HG03520 (cell line): Measurements from ENCODE around the gene ZBTB7B.
"Not testable (repeated sequence)": the region's sequence is repeated elsewhere in the genome, so short reads cannot be mapped to it uniquely, and the experiment has no call there.

ENCODE experiments used
- ATAC-seq: cut with Tn5 transposase; IDR thresholded peaks from one replicate; pipeline ENCODE4 v1.9.1; 2021; ENCODE audit warnings: mild to moderate bottlenecking, moderate library complexity; ENCODE audit not compliant: unreplicated experiment

Gene ZBTB7B

DNA sequence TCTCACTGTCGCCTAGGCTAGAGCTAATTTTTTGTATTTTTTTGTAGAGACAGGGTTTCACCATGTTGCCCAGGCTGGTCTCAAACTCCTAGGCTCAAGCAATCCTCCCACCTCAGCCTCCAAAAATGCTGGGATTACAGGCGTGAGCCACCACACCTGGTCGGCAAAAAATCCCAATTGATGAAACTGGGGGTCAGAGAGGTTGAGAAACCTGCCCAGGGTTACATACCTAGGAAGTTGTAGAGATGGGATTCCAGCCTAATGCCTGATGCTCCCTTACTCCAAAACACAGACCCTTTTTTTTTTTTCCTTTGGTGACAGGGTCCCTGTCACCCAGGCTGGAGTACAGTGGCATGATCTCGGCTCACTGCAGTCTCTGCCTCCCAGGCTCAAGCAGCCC is 15.9 kb upstream of the ZBTB7B start:
- not testable (repeated sequence) for ATAC-seq

DNA sequence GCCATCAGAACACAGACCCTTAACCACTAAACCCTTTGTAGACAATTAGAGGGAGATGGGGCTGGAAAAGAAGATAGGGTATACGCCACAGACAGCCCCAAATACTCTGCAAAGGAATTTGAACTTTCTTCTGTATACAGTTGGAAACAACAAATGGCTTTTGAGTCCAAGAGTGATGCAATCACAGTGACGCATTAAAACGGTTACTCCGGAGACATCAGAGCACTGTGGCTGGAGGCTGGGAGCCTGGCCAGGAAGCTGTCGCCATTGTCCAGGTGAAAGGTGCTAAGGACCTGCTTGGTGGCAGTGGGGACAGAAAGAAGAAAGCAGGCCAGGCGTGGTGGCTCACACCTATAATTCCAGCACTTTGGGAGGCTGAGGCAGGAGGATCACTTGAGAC is 15.3 kb upstream of the ZBTB7B start:
- ATAC-seq = no peak

DNA sequence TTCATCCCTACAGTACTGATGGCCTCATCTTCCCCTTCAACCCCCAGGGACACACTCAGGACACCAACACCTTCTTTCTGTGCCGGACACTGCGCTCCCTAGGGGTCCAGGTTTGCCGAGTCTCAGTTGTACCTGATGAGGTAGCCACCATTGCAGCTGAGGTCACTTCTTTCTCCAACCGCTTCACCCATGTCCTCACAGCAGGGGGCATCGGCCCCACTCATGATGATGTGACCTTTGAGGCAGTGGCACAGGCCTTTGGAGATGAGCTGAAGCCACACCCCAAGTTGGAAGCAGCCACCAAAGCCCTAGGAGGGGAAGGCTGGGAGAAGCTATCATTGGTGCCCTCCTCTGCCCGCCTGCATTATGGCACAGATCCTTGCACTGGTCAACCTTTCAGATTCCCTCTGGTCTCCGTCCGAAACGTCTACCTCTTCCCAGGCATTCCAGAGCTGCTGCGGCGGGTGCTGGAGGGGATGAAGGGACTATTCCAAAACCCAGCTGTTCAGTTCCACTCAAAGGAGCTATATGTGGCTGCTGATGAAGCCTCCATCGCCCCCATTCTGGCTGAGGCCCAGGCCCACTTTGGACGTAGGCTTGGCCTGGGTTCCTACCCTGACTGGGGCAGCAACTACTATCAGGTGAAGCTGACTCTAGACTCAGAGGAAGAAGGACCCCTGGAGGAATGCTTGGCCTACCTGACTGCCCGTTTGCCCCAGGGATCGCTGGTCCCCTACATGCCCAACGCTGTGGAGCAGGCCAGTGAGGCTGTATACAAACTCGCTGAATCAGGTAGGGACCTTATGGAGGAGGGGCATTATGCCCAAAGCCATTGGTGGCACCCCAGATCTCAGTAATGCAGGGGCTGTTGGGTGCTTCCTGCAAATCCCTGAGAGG is 14.3 kb upstream of the ZBTB7B start:
- ATAC-seq = no peak

DNA sequence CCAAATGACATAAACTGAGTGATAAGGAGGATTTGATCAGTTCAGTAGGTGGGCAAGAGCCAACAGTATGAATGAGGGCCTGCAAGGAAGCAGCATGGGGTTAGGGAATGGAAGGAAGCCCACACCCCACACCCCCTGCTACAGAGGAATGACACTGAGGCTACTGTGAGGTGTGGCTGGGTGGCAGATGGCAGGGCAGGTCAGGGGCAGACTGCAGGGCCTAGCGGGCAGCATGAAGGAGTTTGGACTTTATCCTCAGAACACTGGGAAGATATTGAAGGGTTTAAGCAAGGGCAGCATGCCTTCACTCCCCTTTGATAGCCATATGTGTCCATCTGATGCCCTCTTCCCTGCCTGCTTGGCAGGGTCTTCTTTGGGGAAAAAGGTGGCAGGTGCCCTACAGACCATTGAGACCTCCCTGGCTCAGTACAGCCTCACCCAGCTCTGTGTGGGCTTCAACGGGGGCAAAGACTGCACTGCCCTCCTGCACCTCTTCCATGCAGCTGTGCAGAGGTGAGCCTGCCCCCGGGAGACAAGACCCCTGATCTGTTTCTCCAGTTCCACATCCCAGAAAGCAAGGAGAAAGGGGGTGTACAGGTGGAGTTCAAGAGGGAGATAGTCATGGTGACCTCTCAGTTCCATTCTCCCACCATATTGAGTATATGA is 13.3 kb upstream of the ZBTB7B start:
- ATAC-seq = no peak

DNA sequence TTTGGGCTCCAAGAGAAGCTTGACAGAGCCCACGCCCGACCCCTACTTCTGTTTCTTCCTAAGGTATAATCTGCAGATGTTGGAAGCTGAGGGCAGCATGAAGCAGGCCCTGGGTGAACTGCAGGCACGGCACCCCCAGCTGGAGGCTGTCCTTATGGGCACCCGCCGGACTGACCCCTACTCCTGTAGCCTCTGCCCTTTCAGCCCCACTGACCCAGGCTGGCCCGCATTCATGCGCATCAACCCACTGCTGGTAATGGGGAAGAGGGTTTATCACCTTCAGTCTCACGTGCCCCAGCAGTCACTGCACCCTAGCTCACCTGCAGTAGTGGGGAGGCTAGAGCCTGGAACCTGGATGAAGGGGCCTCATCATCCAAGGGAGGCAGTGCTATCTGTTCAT is 12.3 kb upstream of the ZBTB7B start:
- no peak for ATAC-seq

DNA sequence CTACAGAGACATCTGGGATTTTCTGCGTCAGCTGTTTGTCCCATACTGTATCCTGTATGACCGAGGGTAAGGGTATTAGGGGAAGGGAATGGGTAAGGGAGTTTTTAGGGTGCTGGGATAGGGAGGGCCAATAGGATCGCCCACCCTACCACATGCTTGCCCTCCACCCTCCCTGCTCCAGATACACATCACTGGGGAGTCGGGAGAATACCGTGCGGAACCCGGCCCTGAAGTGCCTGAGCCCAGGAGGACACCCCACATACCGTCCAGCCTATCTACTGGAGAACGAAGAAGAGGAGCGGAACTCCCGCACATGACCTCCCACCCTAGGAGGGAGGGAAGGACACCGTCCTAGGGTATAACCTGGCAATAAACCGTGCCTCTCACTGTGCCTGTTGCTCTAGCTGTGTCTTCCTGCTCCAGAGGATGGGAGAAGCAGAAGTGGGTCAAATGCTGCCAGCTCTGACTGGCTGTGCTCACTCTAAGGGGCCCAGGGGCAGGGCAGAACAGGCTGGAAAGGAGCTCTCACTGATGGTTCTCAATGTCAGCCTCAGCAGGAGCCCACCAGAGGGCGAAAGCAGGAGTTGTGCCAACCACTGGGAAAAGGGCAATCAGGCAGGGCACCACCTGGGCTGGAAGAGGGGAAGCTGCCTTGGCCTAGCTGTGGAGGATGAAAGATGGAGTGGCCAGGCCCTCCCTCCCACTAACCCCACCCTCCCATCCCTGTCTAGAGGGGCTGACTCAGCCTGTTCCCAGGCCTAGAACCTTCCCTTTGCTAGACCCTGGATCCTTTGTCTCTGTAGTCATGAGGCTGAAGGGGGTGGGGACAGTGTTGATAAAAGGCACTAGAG is 9.7 kb upstream of the ZBTB7B start:
- ATAC-seq = no peak

DNA sequence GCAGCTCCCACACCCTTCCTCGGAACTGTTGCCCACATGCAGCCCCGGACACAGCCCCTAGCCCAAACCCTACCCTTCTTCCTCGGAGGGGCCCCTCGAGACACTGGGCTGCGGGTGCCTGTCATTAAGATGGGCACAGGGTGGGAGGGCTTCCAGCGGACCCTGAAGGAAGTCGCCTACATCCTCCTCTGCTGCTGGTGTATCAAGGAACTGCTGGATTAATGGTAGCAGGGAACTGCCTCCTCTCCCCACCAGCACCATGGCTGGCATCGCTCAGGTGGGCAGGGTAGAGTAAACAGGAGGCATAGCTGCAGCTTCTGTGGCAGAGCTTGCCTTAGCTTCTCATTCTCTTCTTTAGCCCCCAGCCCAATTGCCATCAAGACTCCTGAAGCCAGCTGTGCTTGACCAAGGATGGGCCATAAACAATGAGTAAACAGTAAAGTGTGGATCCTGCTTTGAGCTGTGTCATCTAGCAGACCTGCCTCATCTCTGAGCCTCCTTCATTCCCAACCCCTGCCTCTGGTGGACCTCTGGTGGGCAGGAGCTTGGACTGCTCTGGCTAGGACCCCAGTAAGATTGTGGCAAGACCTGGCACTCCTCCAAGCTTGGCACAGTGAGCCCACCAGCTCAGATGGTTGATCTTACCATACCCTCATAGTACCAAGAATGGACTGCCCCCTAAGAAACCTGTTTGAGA is 8.9 kb upstream of the ZBTB7B start, which contains the start of gene LENEP:
TSS of gene LENEP (plus strand) at position 15 of the 697 bp plus-strand sequence. CDS start at position 37, 22 bp downstream.
- ATAC-seq = no peak

DNA sequence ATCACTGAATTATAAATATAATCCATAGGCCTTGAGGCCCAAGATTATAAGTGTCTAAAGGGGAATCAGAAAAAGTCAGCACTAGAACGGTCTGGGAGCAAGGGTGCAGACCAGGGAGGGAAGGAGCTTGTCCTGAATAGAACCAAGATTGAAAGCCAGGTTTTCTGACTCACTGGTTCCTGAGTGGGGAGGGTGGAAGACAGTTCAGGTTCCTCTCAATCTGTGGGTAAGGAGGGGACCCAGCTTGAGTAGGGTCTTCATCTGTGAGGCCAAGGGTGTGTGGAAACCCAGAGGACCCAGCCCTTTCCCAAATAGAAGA is 8.4 kb upstream of the ZBTB7B start:
- ATAC-seq = no peak

DNA sequence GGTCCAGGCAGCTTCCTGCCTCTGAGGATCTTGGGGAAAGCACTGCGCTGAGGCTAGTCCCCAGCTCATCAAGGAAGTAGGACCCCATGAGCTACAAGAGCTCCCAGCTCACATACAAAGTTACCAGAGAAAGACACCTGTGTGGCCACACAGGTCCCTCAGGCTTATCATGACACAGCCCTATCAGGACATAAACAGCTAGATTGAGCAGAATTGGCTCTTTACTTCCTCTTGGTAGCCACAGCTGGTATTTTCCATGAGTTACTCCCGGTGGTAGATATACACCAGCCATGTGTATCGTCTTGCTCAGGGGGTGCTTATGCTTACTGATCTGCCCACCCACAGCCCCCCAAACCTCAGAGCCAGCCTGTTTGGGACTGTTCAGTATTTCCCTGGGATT is 8.0 kb upstream of the ZBTB7B start:
- no peak for ATAC-seq

DNA sequence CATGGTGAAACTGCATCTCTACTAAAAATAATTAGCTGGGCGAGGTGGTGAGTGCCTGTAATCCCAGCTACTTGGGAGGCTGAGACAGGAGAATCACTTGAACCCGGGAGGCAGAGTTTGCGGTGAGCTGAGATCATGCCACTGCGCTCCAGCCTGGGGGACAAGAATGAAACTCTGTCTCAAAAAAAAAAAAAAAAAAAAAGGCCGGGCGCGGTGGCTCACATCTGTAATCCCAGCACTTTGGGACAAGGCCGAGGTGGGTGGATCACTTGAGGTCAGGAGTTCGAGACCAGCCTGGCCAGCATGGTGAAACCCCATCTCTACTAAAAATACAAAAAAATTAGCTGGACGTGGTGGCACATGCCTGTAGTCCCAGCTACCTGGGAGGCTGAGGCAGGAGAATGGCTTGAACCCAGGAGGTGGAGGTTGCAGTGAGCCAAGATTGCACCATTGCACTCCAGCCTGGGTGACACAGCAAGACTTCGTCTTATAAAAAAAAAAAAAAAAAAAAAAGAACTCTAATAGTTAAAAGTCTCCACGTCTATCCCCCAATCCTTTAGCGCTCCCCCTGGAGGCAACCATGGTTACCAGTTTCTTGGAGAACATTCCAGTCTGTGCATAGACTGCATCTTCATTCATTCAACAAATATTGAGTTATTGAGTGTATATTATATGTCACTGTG is 7.2 kb upstream of the ZBTB7B start:
- ATAC-seq = not testable (repeated sequence)

DNA sequence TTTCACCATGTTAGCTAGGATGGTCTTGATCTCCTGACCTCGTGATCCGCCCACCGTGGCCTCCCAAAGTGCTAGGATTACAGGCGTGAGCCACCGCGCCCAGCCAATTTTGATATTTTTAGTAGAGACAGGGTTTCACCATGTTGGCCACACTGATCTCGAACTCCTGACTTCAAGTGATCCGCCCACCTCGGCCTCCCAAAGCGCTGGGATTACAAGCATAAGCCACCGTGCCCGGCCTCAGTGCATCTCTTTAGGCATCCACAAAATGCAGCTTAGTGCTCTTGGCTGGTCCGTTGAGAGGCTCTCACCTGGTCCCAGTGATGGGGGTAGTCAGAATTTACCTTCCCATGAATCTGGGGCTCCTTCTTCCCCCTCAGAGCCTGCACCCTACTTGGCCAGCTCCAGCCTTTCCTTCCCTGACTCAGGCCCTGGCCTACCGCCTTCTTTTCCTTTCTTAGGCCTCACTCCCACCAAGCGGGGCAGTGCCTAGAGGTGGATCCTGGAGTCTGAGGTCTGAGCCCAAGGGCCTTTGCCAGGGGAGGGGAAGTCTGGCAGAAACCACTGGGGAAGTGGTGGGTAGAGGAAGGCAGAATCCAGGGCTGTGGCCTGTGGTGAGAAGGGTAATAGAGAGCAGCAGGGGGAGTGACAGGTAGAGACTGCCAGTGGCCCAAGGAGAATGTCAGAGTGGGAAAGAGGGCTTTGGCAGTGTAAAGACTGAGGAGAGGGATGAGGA is 5.5 kb upstream of the ZBTB7B start:
- ATAC-seq = no peak

DNA sequence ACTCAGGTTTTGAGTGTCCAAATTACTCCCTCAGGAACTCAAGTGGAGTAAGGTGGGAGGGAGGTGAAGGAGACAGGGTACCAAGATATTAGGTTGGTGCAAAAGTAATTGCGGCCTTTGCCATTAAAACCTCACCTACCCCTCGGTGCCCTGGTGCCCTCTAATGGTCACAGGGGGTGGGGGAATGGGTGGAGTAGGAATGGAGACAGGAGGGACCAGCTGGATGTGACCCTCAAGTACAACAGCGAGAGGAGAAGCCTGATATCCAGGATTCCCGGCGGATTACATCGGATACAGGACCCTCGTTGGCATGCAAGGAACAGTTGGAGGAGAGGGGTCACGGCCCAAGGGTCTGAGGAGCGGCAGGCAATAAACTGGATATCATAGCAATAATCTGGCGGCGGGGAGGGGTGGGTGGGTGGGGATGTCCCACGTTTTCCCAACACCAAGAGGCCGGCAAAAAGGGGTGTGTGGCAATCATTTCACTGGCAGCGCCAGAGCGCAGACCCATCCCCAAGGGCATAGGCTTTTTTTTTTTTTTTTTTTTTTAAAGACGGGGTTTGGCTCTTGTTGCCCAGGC is 4.3 kb upstream of the ZBTB7B start:
- ATAC-seq = no peak

DNA sequence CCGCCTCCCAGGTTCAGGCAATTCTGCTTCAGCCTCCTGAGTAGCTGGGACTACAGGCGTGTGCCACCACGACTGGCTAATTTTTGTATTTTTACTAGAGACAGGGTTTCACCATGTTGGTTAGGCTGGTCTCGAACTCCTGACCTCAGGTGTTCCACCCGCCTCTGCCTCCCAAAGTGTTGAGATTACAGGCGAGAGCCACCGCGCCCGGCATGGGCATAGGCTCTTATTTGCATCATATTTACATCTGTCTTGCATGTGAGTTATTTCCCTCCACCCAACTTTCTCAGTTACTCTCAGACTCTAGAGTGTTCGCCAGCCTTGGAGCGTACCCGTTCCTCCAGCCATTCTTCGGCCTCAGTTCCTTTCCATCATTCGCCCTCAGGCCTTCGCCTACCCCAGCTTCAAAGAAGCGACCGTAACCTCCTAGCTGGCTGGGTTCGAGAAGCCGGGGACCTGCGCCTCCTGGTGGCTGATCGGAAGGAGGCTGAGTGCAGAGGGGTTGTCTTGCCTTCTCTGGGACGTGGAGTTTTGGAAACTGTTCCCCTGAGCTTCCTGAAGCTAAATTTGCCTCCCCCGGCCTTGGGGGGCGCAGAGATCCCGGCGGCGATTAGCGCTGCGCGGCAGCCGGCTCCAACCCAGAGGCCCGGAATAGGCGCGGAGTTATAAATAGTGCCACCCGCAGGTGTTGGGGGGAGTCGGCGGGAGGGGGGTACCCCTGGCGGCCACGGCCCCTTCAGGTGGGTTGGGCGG is 3.6 kb upstream of the ZBTB7B start:
- no peak for ATAC-seq

DNA sequence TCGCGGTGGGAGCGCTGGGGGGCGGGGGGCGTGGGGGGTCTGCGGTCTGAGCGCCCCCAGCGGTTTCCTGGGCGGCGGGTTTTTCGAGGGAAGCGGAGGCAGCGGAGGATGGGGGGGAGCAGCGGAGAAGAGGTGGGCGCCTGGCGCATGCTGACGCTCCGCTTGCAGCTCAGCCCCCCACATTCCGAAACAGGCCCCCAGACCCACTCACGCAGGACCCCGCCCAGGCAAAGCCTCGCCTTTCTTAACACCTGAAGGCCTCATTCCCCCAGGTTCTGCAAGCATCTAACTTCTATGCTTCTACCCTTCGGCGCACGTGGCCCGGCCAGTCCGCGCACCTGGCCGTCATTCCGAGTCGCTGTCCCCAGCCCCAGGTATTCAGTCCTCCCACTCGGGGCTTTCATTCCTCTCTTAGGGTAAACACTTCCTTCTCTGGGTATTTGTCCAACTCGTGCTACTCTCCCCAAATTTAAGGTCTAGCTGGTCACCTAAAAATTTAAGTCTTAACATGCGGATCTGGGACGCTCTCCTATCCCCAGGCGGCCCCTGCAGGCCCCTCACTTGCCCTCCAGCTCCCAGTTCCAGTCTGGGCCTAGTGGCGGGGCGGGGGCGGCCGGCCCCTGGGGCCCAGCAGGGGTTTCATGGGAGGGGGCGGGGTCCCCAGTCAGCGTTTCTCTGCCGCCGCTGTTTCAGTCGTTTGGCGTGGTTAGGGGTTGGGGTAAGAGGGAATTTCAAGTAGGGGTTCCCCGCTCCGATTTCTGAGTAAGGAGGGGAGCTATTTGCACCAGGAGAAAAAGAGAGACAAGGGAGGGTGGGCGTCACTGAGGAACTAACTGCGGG is 2.8 kb upstream of the ZBTB7B start:
- ATAC-seq = no peak

DNA sequence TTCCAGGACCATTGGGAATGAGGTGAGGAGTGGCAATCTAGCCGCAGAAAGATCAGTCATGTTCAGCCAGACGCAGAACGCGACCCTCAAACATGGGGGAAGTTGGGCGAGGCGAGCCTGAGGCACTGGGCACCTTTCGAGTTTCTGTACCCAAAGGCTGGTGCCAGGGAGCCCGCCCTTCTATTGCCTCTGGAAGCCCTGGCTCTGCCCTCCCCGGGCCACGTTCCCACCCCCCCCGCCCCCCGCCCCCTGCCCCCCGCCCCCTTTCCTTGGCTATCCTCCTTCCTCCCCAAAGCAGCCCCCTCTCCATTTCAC is 2.2 kb upstream of the ZBTB7B start:
- no peak for ATAC-seq

DNA sequence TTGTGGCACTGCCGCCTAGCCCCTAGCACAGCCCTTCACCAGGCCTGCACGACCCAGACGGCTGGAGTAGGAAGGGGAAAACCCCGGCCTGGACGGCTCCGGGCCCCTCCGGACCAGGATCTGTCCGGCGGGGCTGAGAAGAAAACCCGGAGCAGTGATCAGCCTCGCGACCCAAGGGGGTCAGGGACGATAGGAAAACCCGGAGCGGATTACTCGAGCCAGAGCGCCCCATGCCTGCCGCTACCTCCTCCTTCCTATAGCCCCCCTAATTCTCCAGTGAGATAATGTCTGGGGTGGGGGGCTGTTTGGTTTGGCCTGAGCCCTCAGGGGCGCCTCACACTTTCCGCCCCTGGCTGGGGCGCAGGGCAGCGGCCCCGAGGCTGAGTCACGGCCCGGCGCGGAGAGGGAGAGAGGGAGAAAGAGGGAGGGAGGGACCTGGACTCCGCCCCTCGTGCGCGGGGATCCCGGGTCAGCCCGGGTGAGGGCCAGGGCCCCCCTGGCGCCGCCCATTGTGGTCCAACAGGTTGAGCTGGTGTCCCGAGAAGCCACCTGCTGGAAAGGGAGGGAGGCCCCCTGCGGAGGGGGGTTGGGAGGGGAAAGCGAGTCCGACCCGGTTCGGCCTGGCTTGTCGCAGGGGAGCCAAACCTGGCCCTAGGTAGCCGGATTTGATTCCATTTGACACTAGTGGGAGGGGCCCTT is 1.7 kb upstream of the ZBTB7B start:
- peak; percentile 32 for ATAC-seq

DNA sequence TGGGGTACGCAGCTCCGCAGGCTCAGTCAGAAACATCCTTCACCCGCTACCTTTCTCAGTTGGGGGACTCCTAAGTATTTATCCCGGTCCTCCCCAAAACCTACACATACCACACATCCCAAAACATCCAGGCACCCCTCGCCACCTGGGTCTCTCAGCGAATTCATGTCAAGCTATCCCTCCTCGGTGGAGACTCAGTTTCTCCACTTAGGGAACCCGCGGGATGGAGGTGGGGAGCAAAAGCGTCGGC is 1.3 kb upstream of the ZBTB7B start:
- ATAC-seq = peak; percentile 7
